A673 (cell line): ENCODE measurements around the gene ATP2B2. TPM values are rescaled to one million over a fixed set of nuclear protein-coding genes. Genes with fewer than 3 reads are reported as not detected.

Source experiments
- BruUV-seq: library from RNA; stranded (reverse); fragments of 400-500 nt; replicated peaks from 2 replicates; lab custom pipeline; 2021; lab: Mats Ljungman, UMichigan
- CTCF ChIA-PET: fragments of 300-600 bp; sonication (Branson Sonifier 250); formaldehyde crosslinking; loops from one replicate; lab custom pipeline; 2022; ENCODE audit warnings: antibody characterized with exemption; lab: Charles Lee
- POLR2A ChIA-PET: fragments of 300-600 bp; sonication (Branson Sonifier 250); formaldehyde crosslinking; loops from one replicate; lab custom pipeline; 2022; ENCODE audit warnings: antibody characterized with exemption; ENCODE audit not compliant: low non-redundant PET; lab: Charles Lee
- DNase-seq: peaks from one replicate; pipeline ENCODE4 v3.0.0-alpha.2; 2015; ENCODE audit warnings: low spot score
- H3K27ac ChIP-seq: fragments of 200-600 bp; sonication (generic); 2 replicates; pipeline ENCODE4 v1.5.1; 2016; ENCODE audit warnings: mixed run types, low read depth, mild to moderate bottlenecking, mixed read lengths, antibody characterized with exemption, low read length; ENCODE audit not compliant: poor library complexity, severe bottlenecking
- H3K27me3 ChIP-seq: fragments of 200-600 bp; sonication (generic); replicated peaks from 2 replicates; pipeline ENCODE4 v1.6.1; 2017; ENCODE audit warnings: mixed run types, low read depth, mild to moderate bottlenecking, mixed read lengths, antibody characterized with exemption, low read length; ENCODE audit not compliant: insufficient read depth, poor library complexity
- H3K36me3 ChIP-seq: fragments of 200-600 bp; sonication (generic); 2 replicates; pipeline ENCODE4 v1.6.1; 2016; ENCODE audit warnings: mixed run types, mild to moderate bottlenecking, mixed read lengths, antibody characterized with exemption, low read length; ENCODE audit not compliant: insufficient read depth, poor library complexity, severe bottlenecking
- H3K4me1 ChIP-seq: fragments of 200-600 bp; sonication (generic); 2 replicates; pipeline ENCODE4 v1.6.1; 2017; ENCODE audit warnings: mixed run types, mild to moderate bottlenecking, mixed read lengths, antibody characterized with exemption, low read length; ENCODE audit not compliant: insufficient read depth, poor library complexity, severe bottlenecking
- H3K4me3 ChIP-seq: fragments of 200-600 bp; sonication (generic); 2 replicates; pipeline ENCODE4 v1.5.1; 2016; ENCODE audit warnings: low read depth, mixed run types, mild to moderate bottlenecking, mixed read lengths, low read length; ENCODE audit not compliant: poor library complexity, severe bottlenecking
- H3K9me3 ChIP-seq: fragments of 200-600 bp; sonication (generic); 2 replicates; pipeline ENCODE4 v1.6.1; 2016; ENCODE audit warnings: mixed run types, low read depth, mild to moderate bottlenecking, mixed read lengths, antibody characterized with exemption, low read length; ENCODE audit not compliant: poor library complexity, severe bottlenecking
- CTCF ChIP-seq: fragments of 300-800, 200-600 bp; sonication (generic); conservative IDR thresholded peaks from 2 replicates; pipeline ENCODE4 v1.5.1; 2017; ENCODE audit warnings: low read depth, mild to moderate bottlenecking, antibody characterized with exemption, low read length, moderate library complexity, mixed read lengths
- EZH2 ChIP-seq: fragments of 200-600 bp; sonication (generic); IDR thresholded peaks from 2 replicates; pipeline ENCODE4 v1.6.1; 2017; ENCODE audit warnings: borderline replicate concordance, low read depth, mild to moderate bottlenecking, mixed read lengths, antibody characterized with exemption, low read length; ENCODE audit not compliant: poor library complexity, severe bottlenecking
- intact Hi-C: fragments of 100-400 bp; cut with micrococcal nuclease; formaldehyde crosslinking; loops from one replicate; pipeline ENCODE4 v1.10.0; 2022; ENCODE audit not compliant: unreplicated experiment
- total RNA-seq: library from RNA; stranded (reverse); gene quantifications from 2 replicates; pipeline ENCODE4 v1.2.3, GENCODE V29; 2021

ATP2B2 gene
- total RNA-seq, 1 experiment from 2014 or later: 0.17 TPM

- ChIA-PET CTCF (no interaction called here), POLR2A (no interaction called here)
- DNase-seq: no peak
- H3K9me3 ChIP-seq: no peaks in the 10 kb centered on the region
- no peak overlapping the region for H3K27ac ChIP-seq
- H3K27me3 ChIP-seq: peaks cover 47% of the 10 kb centered on the region
- TF ChIP-seq CTCF: no peak
- TF ChIP-seq EZH2: no peak
- no peak overlapping the region for H3K4me3 ChIP-seq
- no TSS peak for BruUV-seq
- no peaks in the 10 kb centered on the region for H3K36me3 ChIP-seq
- intact Hi-C loops: no loop called here
- no peaks in the 10 kb centered on the region for H3K4me1 ChIP-seq
Measured at GRCh38 chr3:10522646-10523303, 17.4 kb upstream of the ATP2B2 start.

GRCh38 chr3:10521772-10522441 lies 16.5 kb upstream of the ATP2B2 start:
- Histone ChIP-seq H3K4me3 (no peak overlapping the region), H3K9me3 (no peaks in the 10 kb centered on the region), H3K27me3 (peaks cover 47% of the 10 kb centered on the region), H3K36me3 (no peaks in the 10 kb centered on the region), H3K4me1 (no peaks in the 10 kb centered on the region), H3K27ac (no peak overlapping the region)
- no TSS peak for BruUV-seq
- ChIA-PET CTCF (no interaction called here), POLR2A (no interaction called here)
- DNase-seq: no peak
- TF ChIP-seq EZH2 (no peak), CTCF (no peak)
- intact Hi-C loops: no loop called here

GRCh38 chr3:10520072-10520471 lies 14.7 kb upstream of the ATP2B2 start:
- H3K4me1 ChIP-seq: no peaks in the 10 kb centered on the region
- no peak for DNase-seq
- H3K27me3 ChIP-seq: peaks cover 39% of the 10 kb centered on the region
- H3K9me3 ChIP-seq: no peaks in the 10 kb centered on the region
- intact Hi-C loops: no loop called here
- no peak overlapping the region for H3K27ac ChIP-seq
- no TSS peak for BruUV-seq
- H3K36me3 ChIP-seq: no peaks in the 10 kb centered on the region
- H3K4me3 ChIP-seq: no peak overlapping the region
- CTCF ChIA-PET: no interaction called here
- POLR2A ChIA-PET: no interaction called here
- TF ChIP-seq CTCF (no peak), EZH2 (no peak)
